ENCODE data around the gene UGT3A2. TPM values are rescaled to one million over a fixed set of nuclear protein-coding genes. Genes with fewer than 3 reads are reported as not detected.

UGT3A2 gene
- 0.05 TPM in 1 of 2 replicates, not detected in the other for polyA plus RNA-seq (2012; rRNA removed)
- polyA plus RNA-seq (2012; cell fraction: cytosol; rRNA removed) = 0.01 and 0.04 TPM in 2 replicates
- polyA plus RNA-seq (2012; cell fraction: nucleus; rRNA removed) = not detected in 2 replicates

GRCh38 chr5:36066540-36067210 is at the start of gene UGT3A2:
TSS of gene UGT3A2 (minus strand) at chr5:36066882. CDS start at chr5:36066789, 93 bp downstream.
- CTCF ChIA-PET = interaction anchor here (0.8 to 5.3 kb wide), 5 partner anchors 12 to 440 kb away, joined by 3 to 34 read pairs (median 5); no protein-coding TSS in a partner anchor
- H2AFZ ChIP-seq (ENCODE audit: low read depth) = no peak within 1 kb of the TSS
- POLR2A ChIA-PET = no interaction called here

More at GRCh38 chr5:36066540-36067210, at the start of gene UGT3A2:
- TF ChIP-seq PBX3 (IDR thresholded peaks at IDR 0.05) (no peak), RAD21 (IDR thresholded peaks at IDR 0.05; ENCODE audit: low read length) (no peak), CTCF (IDR thresholded peaks at IDR 0.05) (no peak), EP300 (IDR thresholded peaks at IDR 0.05; ENCODE audit: borderline replicate concordance in 1 of 2, low read depth in 1 of 2, low read length in 1 of 2) (no peak), RCOR1 (IDR thresholded peaks at IDR 0.05; ENCODE audit: low read length) (no peak), GABPA (IDR thresholded peaks at IDR 0.05; ENCODE audit: low read depth) (no peak), USF2 (IDR thresholded peaks at IDR 0.05; ENCODE audit: borderline replicate concordance, low read depth, low read length) (no peak), ELF1 (IDR thresholded peaks at IDR 0.05) (no peak), JUND (IDR thresholded peaks at IDR 0.05) (no peak), IRF3 (IDR thresholded peaks at IDR 0.05; ENCODE audit: low read depth, low read length) (no peak)
- H3K27me3 ChIP-seq (ENCODE audit: insufficient read depth) = no peaks in the 10 kb centered on the region; the same call in 1 of the 2 replicates
- no peaks in the 10 kb centered on the region for H3F3A ChIP-seq (replicated peaks; ENCODE audit: insufficient read depth)
- H3K27ac ChIP-seq (ENCODE audit: low read depth in 2 of 2, low read length in 1 of 2) = no peak within 1 kb of the TSS
- DNase-seq = peak; percentile 44
- no peaks in the 10 kb centered on the region for H3K9me3 ChIP-seq
- H3K36me3 ChIP-seq (replicated peaks in 1 of 2; ENCODE audit: control insufficient read depth in 1 of 2, insufficient read depth in 2 of 2, low read length in 1 of 2) = no peaks in the 10 kb centered on the region
- no peaks in the 10 kb centered on the region for H3K9me2 ChIP-seq
- H3K4me2 ChIP-seq = no peak within 1 kb of the TSS
- H3K9ac ChIP-seq = no peak within 1 kb of the TSS
- H3K4me1 ChIP-seq (ENCODE audit: control insufficient read depth in 1 of 2, insufficient read depth in 2 of 2, low read depth in 1 of 2, low read length in 1 of 2) = peaks cover 0 to 8% of the 10 kb centered on the region in 2 experiments; a peak in 2 of 4 replicates
- no peaks in the 10 kb centered on the region for H3K79me2 ChIP-seq (ENCODE audit: insufficient read depth)
- no peaks in the 10 kb centered on the region for H4K20me1 ChIP-seq (ENCODE audit: insufficient read depth)
- H3K4me3 ChIP-seq (ENCODE audit: low read depth in 2 of 2, low read length in 1 of 2) = peak within 1 kb of the TSS in 1 of 2 experiments; percentile 27; a peak in 1 of 4 replicates
- WGBS (ENCODE audit: low lambda C conversion rate) = 6% methylated on average over 10 of the region's 22 CpGs
